ENCODE data around the gene CGB3.
A peak's percentile ranks its signal among the peaks of the same experiment; 100 is the strongest.

Gene CGB3

DNA sequence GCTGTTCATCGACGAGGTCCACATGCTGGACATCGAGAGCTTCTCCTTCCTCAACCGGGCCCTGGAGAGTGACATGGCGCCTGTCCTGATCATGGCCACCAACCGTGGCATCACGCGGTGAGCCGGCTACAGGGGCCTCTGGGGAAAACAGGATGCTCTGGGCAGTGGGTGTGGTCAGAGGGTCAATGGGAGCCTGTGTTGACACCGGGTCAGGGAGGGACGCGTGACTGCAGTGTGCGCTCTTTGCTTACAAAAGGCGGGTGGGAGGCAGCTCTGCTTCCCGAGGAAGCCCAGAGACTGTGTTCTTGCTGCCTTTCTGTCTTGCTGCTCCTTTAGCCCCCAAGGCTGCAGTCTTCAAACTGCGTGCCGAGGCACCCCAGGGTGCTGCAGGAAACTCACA lies 12.9 kb downstream of the CGB3 start:
- H3K27me3 ChIP-seq (ENCODE audit: insufficient read depth, low read length): no peaks in the 10 kb centered on the region
- peaks cover 74% of the 10 kb centered on the region for H3K36me3 ChIP-seq (ENCODE audit: insufficient read depth, low read length)
- no peak overlapping the region for H3K4me3 ChIP-seq (ENCODE audit: low read length)
- H3K9ac ChIP-seq (ENCODE audit: low read depth, low read length): no peak overlapping the region
- no peaks in the 10 kb centered on the region for H3K4me1 ChIP-seq (ENCODE audit: insufficient read depth, low read length)
- WGBS: 90% methylated on average over 17 of the region's 17 CpGs
- no peak overlapping the region for H3K27ac ChIP-seq (ENCODE audit: low read depth, low read length)
- no peaks in the 10 kb centered on the region for H3K9me3 ChIP-seq (ENCODE audit: insufficient read depth, low read depth, low read length)

GRCh38 chr19:49010453-49010852 lies 13.7 kb downstream of the CGB3 start:
- no peaks in the 10 kb centered on the region for H3K4me1 ChIP-seq (ENCODE audit: insufficient read depth, low read length)
- H3K9ac ChIP-seq (ENCODE audit: low read depth, low read length): no peak overlapping the region
- no peaks in the 10 kb centered on the region for H3K9me3 ChIP-seq (ENCODE audit: insufficient read depth, low read depth, low read length)
- H3K36me3 ChIP-seq (ENCODE audit: insufficient read depth, low read length): peaks cover 75% of the 10 kb centered on the region
- 92% methylated on average over 18 of the region's 18 CpGs for WGBS
- H3K4me3 ChIP-seq (ENCODE audit: low read length): no peak overlapping the region
- no peak overlapping the region for H3K27ac ChIP-seq (ENCODE audit: low read depth, low read length)
- H3K27me3 ChIP-seq (ENCODE audit: insufficient read depth, low read length): no peaks in the 10 kb centered on the region

DNA sequence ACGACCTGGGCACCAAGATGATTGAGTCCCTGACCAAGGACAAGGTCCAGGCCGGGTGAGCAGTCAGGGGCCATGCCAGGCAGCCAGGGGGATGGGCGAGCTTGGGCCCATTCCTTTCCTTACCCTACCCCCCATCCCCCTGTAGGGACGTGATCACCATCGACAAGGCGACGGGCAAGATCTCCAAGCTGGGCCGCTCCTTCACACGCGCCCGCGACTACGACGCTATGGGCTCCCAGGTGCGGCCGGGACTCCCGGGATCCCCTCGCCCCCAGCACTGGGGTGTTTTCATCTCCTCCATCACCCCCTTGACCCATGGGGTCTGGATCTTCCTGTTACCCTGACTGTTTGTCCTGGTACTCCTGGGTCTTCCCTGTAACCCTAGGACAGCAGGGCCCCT lies 14.3 kb downstream of the CGB3 start:
- H3K4me1 ChIP-seq (ENCODE audit: insufficient read depth, low read length): no peaks in the 10 kb centered on the region

DNA sequence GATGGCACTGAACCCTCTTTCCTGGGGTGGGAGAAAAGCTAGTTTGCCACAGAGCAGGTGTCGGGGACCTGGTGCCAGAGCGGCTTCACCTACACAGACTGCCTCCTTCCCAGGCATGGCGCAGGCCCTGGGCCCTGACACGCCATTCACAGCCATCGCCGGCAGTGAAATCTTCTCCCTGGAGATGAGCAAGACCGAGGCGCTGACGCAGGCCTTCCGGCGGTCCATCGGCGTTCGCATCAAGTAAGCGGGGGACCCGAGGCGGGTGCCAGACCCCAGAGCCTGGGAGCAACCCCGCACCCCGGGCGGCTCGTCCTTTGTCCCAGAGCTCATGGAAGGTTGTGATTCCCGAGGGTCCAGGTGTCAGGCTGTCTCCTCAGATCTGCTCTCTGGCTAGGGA lies 17.2 kb downstream of the CGB3 start:
- H3K9me3 ChIP-seq (ENCODE audit: insufficient read depth, low read depth, low read length): no peaks in the 10 kb centered on the region
- 97% methylated on average over 22 of the region's 22 CpGs for WGBS
- H3K4me1 ChIP-seq (ENCODE audit: insufficient read depth, low read length): no peaks in the 10 kb centered on the region
- no peak overlapping the region for H3K27ac ChIP-seq (ENCODE audit: low read depth, low read length)
- H3K9ac ChIP-seq (ENCODE audit: low read depth, low read length): no peak overlapping the region
- H3K36me3 ChIP-seq (ENCODE audit: insufficient read depth, low read length): peaks cover 80% of the 10 kb centered on the region
- no peaks in the 10 kb centered on the region for H3K27me3 ChIP-seq (ENCODE audit: insufficient read depth, low read length)
- no peak overlapping the region for H3K4me3 ChIP-seq (ENCODE audit: low read length)

More for the DNA sequence above, 14.3 kb downstream of the CGB3 start:
- Histone ChIP-seq H3K9ac (ENCODE audit: low read depth, low read length) (no peak overlapping the region), H3K4me3 (ENCODE audit: low read length) (no peak overlapping the region), H3K9me3 (ENCODE audit: insufficient read depth, low read depth, low read length) (no peaks in the 10 kb centered on the region), H3K27ac (ENCODE audit: low read depth, low read length) (no peak overlapping the region), H3K27me3 (ENCODE audit: insufficient read depth, low read length) (no peaks in the 10 kb centered on the region), H3K36me3 (ENCODE audit: insufficient read depth, low read length) (peaks cover 75% of the 10 kb centered on the region)
- WGBS: 95% methylated on average over 18 of the region's 18 CpGs

DNA sequence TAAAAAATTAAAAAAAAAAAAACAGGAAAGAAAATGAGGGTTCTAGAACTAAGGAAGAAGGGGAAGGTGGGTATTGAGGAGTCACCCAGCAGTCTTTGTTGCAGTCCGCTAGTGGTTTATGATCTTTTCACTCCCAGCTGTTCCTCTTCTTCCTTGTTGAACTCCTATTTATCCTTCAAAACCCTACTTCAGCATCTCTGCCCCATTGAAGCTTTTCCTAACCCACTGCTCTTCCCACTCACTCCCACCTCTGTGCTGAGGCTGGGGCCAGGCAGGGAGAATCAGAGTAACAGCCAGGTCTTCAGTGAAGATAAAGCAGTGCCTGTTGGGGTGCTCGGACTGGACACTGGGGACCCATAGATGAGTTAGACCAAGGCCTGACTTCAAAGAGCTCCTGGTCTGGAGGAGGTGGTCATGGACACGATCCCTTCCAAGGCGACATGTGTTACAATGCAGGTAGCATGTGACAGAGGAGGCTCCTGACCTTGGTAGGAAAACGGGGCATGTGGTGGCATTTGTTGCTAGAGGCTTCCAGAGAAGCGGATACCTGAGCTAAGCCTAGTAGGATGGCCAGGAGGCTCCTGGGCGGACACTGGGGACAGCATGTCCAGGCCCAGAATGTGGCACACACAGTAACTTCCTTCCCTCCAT lies 19.0 kb downstream of the CGB3 start:
- Histone ChIP-seq H3K9me3 (ENCODE audit: insufficient read depth, low read depth, low read length) (no peaks in the 10 kb centered on the region), H3K4me1 (ENCODE audit: insufficient read depth, low read length) (no peaks in the 10 kb centered on the region), H3K27ac (ENCODE audit: low read depth, low read length) (no peak overlapping the region), H3K9ac (ENCODE audit: low read depth, low read length) (no peak overlapping the region), H3K4me3 (ENCODE audit: low read length) (no peak overlapping the region), H3K27me3 (ENCODE audit: insufficient read depth, low read length) (no peaks in the 10 kb centered on the region), H3K36me3 (ENCODE audit: insufficient read depth, low read length) (peaks cover 70% of the 10 kb centered on the region)
- 94% methylated on average over 7 of the region's 7 CpGs for WGBS

DNA sequence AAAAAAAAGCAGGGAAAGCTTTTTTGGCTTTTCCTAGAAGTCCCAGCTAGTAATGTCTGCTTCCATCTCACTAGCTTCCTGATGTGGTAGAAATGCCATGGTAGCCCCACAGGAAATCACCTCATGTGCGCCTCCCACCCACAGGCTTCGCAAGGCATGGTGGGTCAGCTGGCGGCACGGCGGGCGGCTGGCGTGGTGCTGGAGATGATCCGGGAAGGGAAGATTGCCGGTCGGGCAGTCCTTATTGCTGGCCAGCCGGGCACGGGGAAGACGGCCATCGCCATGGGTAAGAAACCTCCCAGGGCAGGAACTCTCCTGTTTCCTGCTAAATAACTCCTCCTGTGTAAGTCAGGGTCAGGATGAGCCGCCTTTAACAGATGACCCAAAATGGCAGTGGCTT lies 20.0 kb downstream of the CGB3 start:
- no peaks in the 10 kb centered on the region for H3K27me3 ChIP-seq (ENCODE audit: insufficient read depth, low read length)
- no peaks in the 10 kb centered on the region for H3K4me1 ChIP-seq (ENCODE audit: insufficient read depth, low read length)
- peaks cover 61% of the 10 kb centered on the region for H3K36me3 ChIP-seq (ENCODE audit: insufficient read depth, low read length)
- no peaks in the 10 kb centered on the region for H3K9me3 ChIP-seq (ENCODE audit: insufficient read depth, low read depth, low read length)
- no peak overlapping the region for H3K27ac ChIP-seq (ENCODE audit: low read depth, low read length)
- 96% methylated on average over 15 of the region's 15 CpGs for WGBS
- H3K4me3 ChIP-seq (ENCODE audit: low read length): no peak overlapping the region
- no peak overlapping the region for H3K9ac ChIP-seq (ENCODE audit: low read depth, low read length)

DNA sequence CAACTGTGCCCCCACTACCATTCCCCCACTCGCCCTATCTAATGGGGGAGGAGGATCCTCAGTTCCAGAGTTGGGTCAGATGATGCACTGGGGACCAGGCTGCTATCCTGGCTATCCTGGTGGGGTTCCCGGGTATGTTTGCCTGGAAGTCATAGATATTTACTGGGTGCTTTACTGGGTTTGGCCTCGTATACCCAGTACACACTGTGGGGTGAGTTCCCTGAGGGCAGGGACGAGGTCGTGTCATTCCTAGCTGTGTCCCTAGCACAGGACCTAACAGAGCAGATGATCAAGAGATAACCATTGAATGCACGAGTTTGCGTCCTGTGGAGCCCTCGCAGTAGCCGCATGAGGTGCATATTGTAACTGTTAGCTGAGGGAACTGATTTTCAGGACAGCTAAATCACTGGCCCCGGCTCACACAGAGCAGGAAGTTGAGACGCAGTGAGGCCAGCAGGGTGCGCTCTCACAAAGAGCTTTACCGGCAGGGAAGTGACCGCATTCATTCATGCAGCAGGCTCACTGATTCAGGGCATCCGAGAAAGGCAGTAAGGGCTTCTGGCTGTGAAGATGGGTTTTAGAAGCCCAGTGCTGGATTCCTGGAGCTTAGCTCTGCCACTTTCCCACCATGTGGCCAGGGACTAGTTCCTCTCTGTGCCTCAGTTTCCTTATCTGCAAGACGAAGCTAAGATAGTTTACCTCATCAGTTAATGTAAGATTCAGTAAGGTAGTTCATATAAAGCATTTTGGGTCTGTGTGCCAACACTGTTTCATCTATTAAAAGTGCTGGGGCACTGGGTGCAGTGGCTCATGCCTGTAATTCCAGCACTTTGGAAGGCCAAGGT lies 24.4 kb downstream of the CGB3 start:
- no peaks in the 10 kb centered on the region for H3K4me1 ChIP-seq (ENCODE audit: insufficient read depth, low read length)
- peaks cover 32% of the 10 kb centered on the region for H3K36me3 ChIP-seq (ENCODE audit: insufficient read depth, low read length)
- H3K9ac ChIP-seq (ENCODE audit: low read depth, low read length): no peak overlapping the region
- no peak overlapping the region for H3K4me3 ChIP-seq (ENCODE audit: low read length)
- no peaks in the 10 kb centered on the region for H3K27me3 ChIP-seq (ENCODE audit: insufficient read depth, low read length)
- 49% methylated on average over 15 of the region's 16 CpGs for WGBS
- peak overlapping the region; percentile 4; the same call in 1 of the 2 replicates for H3K27ac ChIP-seq (ENCODE audit: low read depth, low read length)
- no peaks in the 10 kb centered on the region for H3K9me3 ChIP-seq (ENCODE audit: insufficient read depth, low read depth, low read length)

DNA sequence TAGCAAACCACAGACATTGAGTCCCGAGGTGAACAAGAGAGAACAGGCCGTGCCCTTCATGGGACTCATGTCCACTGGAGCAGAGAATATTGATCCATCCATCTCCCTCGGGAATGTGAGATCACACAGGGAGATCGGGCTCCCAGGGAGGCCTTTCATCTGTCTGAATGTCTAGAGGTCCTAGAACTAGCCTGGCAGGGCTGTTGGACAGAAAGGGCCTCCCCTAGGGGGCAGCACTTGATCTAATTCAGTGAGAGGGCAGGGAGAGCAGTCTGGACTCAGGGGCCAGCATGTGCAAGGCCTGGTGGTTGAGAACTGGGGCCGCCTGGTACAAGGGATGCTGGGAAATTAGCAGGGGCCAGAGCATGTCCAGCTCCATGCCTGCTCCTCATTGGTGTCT lies 26.2 kb downstream of the CGB3 start:
- Histone ChIP-seq H3K4me1 (ENCODE audit: insufficient read depth, low read length) (no peaks in the 10 kb centered on the region; the same call in 1 of the 2 replicates), H3K27me3 (ENCODE audit: insufficient read depth, low read length) (no peaks in the 10 kb centered on the region), H3K9me3 (ENCODE audit: insufficient read depth, low read depth, low read length) (no peaks in the 10 kb centered on the region), H3K36me3 (ENCODE audit: insufficient read depth, low read length) (peaks cover 14% of the 10 kb centered on the region), H3K4me3 (ENCODE audit: low read length) (no peak overlapping the region), H3K9ac (ENCODE audit: low read depth, low read length) (no peak overlapping the region), H3K27ac (ENCODE audit: low read depth, low read length) (no peak overlapping the region)
- 83% methylated on average over 5 of the region's 5 CpGs for WGBS

DNA sequence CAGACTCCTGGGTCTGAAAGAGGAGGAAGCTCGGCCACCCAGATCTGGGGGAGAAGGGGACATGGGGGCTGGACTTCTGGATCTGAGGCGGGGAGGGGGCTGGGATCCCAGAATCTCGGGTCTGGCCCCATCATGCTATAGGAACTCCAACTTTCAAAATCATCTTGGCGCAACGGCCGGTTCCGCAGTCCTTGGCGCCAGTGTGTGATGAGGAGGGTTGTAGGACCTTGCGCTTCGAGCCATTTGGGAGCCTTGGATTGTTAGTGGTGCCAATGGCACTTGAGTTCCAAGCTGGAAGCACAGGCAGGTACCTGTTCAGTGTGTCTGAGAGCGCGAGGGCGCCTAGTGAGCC lies 30.1 kb downstream of the CGB3 start:
- 2% methylated on average over 13 of the region's 13 CpGs for WGBS

GRCh38 chr19:48993175-48994034 lies 30.7 kb downstream of the CGB3 start, which contains the start of the genes GYS1 and RUVBL2:
GYS1 (minus strand) TSS chr19:48993309; CDS start chr19:48993112, 197 bp downstream.
RUVBL2 (plus strand) TSS chr19:48993887; CDS start chr19:48993912, 25 bp downstream.
- H3K4me1 ChIP-seq (ENCODE audit: insufficient read depth, low read length): no peaks in the 10 kb centered on the region; the same call in 1 of the 2 replicates
- no peaks in the 10 kb centered on the region for H3K27me3 ChIP-seq (ENCODE audit: insufficient read depth, low read length)
- H3K9ac ChIP-seq (ENCODE audit: low read depth, low read length): peak within 1 kb of the TSS; percentile 73
- under 1% methylated on average over 56 of the region's 56 CpGs for WGBS
- H3K9me3 ChIP-seq (ENCODE audit: insufficient read depth, low read depth, low read length): no peaks in the 10 kb centered on the region
- peak within 1 kb of the TSS; percentile 80 for H3K4me3 ChIP-seq (ENCODE audit: low read length)
- peak within 1 kb of the TSS; percentile 84 for H3K27ac ChIP-seq (ENCODE audit: low read depth, low read length)
- peaks cover 15% of the 10 kb centered on the region for H3K36me3 ChIP-seq (ENCODE audit: insufficient read depth, low read length)

More for the DNA sequence above, 30.1 kb downstream of the CGB3 start:
- no peaks in the 10 kb centered on the region for H3K9me3 ChIP-seq (ENCODE audit: insufficient read depth, low read depth, low read length)
- H3K36me3 ChIP-seq (ENCODE audit: insufficient read depth, low read length): peaks cover 11% of the 10 kb centered on the region; the same call in 1 of the 2 replicates
- H3K27ac ChIP-seq (ENCODE audit: low read depth, low read length): no peak overlapping the region
- peak overlapping the region; percentile 72 for H3K9ac ChIP-seq (ENCODE audit: low read depth, low read length)
- H3K4me3 ChIP-seq (ENCODE audit: low read length): peak overlapping the region; percentile 80
- H3K27me3 ChIP-seq (ENCODE audit: insufficient read depth, low read length): no peaks in the 10 kb centered on the region
- H3K4me1 ChIP-seq (ENCODE audit: insufficient read depth, low read length): no peaks in the 10 kb centered on the region; the same call in 1 of the 2 replicates

Measured in HUES64 (cell line).